H7 (cell line): Measurements from ENCODE around the gene TMEM132D. TPM values are rescaled to one million over a fixed set of nuclear protein-coding genes. Genes with fewer than 3 reads are reported as not detected.

Experiments
- DNase-seq: peaks from one replicate; pipeline ENCODE4 v3.0.0; 2012
- H3K27me3 ChIP-seq: 2 replicates; pipeline ENCODE4 v1.6.0; 2011; ENCODE audit warnings: mild to moderate bottlenecking, low read length; ENCODE audit not compliant: control insufficient read depth, insufficient read depth
- H3K36me3 ChIP-seq: replicated peaks from 2 replicates; pipeline ENCODE4 v1.5.1; 2011; ENCODE audit warnings: low read length; ENCODE audit not compliant: control insufficient read depth, insufficient read depth
- H3K4me3 ChIP-seq: 2 replicates; pipeline ENCODE4 v1.5.1; 2011; ENCODE audit warnings: low read depth, mild to moderate bottlenecking, control low read depth, low read length, moderate library complexity; ENCODE audit not compliant: insufficient read depth
- total RNA-seq: library from RNA; depleted of rRNA; stranded (reverse); fragments of >200 nt; shearing (Covaris generic); gene quantifications from 2 replicates; pipeline ENCODE4 v1.2.3, GENCODE V29; 2014

Gene TMEM132D
- total RNA-seq, 1 experiment from 2014 or later = 13.0 TPM

DNA sequence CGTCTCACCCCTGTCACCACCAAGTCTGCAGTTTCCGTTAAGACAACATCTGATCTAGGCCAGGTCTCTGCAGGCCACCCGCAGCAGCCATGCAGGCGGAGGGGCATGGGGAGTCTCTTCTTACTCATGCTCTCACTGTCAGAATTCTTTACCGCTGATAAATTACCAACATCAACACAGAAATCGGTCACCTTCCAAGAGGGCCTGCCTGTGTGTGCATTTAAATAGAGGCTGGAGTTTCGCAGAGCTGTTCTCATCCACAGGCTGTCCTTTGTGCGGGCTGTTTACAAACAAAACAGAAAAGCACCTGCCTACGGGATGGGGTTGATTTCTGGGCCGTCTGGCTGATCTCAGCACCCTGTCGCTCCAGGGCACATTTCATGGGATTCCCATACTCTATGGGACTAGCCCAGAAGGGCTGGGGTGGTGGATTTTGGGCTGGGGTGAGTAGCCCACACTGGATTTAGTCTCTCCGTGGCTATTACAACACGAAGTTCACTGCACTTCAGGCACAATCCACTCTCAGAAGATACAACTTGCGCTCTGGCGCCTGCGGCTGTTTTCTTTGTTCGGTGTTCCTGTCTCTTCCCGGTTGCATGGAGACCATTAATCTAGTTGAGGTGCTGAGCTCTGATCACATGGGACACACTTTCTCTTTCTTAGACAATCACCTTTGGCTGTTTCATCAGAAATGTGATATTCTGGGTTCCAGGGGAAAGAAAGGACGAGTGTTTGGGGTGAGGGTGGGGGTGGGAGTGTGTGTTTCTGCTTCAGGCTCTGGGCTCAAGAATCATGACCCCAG lies 719.5 kb downstream of the TMEM132D start:
- Histone ChIP-seq H3K4me3 (no peak overlapping the region), H3K27me3 (no peaks in the 10 kb centered on the region), H3K36me3 (no peaks in the 10 kb centered on the region)
- DNase-seq = no peak

- no peak for DNase-seq
- Histone ChIP-seq H3K27me3 (no peaks in the 10 kb centered on the region), H3K4me3 (no peak overlapping the region), H3K36me3 (no peaks in the 10 kb centered on the region)
Measured at GRCh38 chr12:129179941-129180553, 723.8 kb downstream of the TMEM132D start.

GRCh38 chr12:129169928-129170327 lies 733.9 kb downstream of the TMEM132D start:
- no peak for DNase-seq
- H3K4me3 ChIP-seq = no peak overlapping the region

DNA sequence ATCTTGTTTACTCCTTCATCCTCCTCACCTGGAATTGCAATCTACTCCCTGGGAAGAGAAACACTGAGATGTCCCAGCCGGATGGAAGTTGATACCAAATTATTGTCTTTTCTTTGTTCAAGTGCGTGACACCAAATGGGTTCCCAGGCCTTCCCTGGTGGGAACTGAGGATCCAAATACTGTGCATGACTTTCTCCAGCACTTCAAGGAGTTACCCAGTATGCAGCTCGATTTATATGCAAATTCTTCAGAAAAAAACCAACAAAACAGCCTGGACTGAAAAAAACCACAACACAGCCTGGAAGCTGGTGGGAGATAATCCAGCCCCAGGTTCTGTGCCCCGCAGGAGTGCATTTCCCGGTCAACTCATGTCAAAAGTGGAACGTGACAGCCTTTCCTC lies 740.0 kb downstream of the TMEM132D start:
- Histone ChIP-seq H3K4me3 (no peak overlapping the region), H3K36me3 (no peaks in the 10 kb centered on the region), H3K27me3 (no peaks in the 10 kb centered on the region)
- no peak for DNase-seq

More at GRCh38 chr12:129169928-129170327, 733.9 kb downstream of the TMEM132D start:
- no peaks in the 10 kb centered on the region for H3K27me3 ChIP-seq
- no peaks in the 10 kb centered on the region for H3K36me3 ChIP-seq

GRCh38 chr12:129163461-129163860 lies 740.4 kb downstream of the TMEM132D start:
- Histone ChIP-seq H3K27me3 (no peaks in the 10 kb centered on the region), H3K36me3 (no peaks in the 10 kb centered on the region), H3K4me3 (no peak overlapping the region)
- no peak for DNase-seq

GRCh38 chr12:129162805-129163204 lies 741.0 kb downstream of the TMEM132D start:
- Histone ChIP-seq H3K36me3 (no peaks in the 10 kb centered on the region), H3K27me3 (no peaks in the 10 kb centered on the region), H3K4me3 (no peak overlapping the region)
- DNase-seq = no peak

- DNase-seq = no peak
- Histone ChIP-seq H3K27me3 (no peaks in the 10 kb centered on the region), H3K36me3 (no peaks in the 10 kb centered on the region), H3K4me3 (no peak overlapping the region)
Measured at GRCh38 chr12:129161511-129161910, 742.3 kb downstream of the TMEM132D start.

- no peaks in the 10 kb centered on the region for H3K27me3 ChIP-seq
- DNase-seq = no peak
- no peak overlapping the region for H3K4me3 ChIP-seq
- H3K36me3 ChIP-seq = no peaks in the 10 kb centered on the region
Measured at GRCh38 chr12:129160282-129160681, 743.5 kb downstream of the TMEM132D start.

GRCh38 chr12:129152351-129153104 lies 751.3 kb downstream of the TMEM132D start:
- H3K4me3 ChIP-seq = no peak overlapping the region
- no peaks in the 10 kb centered on the region for H3K27me3 ChIP-seq
- DNase-seq = peak; percentile 55
- no peaks in the 10 kb centered on the region for H3K36me3 ChIP-seq

GRCh38 chr12:129150721-129151120 lies 753.1 kb downstream of the TMEM132D start:
- no peak for DNase-seq
- Histone ChIP-seq H3K36me3 (no peaks in the 10 kb centered on the region), H3K27me3 (no peaks in the 10 kb centered on the region), H3K4me3 (no peak overlapping the region)

DNA sequence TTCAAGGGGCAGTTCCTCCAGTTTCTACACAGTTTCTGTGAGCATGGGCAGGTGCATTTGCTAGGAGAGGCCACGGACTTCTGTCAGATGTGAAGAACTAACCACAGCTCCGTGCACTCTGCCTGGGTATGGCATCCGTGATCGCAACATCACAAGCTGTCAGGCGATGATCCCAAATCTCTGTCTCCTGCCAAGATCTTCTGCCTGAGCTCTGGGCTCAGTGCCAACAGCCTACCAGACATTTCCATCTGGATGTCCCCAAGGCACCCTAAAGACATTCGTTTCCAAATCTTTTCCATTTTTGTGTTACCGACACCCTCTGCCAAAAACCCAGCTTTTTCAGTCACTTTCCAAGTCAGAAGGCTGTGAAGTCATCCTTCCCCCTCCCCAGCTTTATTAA lies 758.4 kb downstream of the TMEM132D start:
- no peak for DNase-seq

DNA sequence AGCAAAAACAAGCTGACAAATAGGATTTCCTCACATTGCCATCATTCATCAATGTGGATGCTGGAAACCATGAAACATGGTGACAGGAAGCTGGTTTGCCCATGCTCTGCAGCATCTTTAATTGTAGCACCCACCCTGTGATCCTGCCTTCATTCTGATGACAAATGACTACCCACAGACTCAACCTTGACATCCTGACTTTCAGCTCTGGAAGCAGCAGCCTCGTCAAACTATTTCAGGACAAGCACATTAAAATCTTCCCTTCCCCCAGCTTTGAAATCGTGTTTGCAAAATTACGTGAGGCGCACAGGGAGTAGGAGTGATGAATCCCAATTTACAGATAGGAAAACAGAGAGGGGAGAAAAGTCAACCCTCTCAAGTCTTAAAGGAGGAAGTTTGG lies 765.0 kb downstream of the TMEM132D start:
- no peak for DNase-seq

More for the DNA sequence above, 758.4 kb downstream of the TMEM132D start:
- Histone ChIP-seq H3K36me3 (no peaks in the 10 kb centered on the region), H3K27me3 (no peaks in the 10 kb centered on the region), H3K4me3 (no peak overlapping the region)

GRCh38 chr12:129136694-129137325 lies 767.0 kb downstream of the TMEM132D start:
- no peaks in the 10 kb centered on the region for H3K27me3 ChIP-seq
- H3K36me3 ChIP-seq = no peaks in the 10 kb centered on the region
- DNase-seq = no peak
- H3K4me3 ChIP-seq = no peak overlapping the region

More for the DNA sequence above, 765.0 kb downstream of the TMEM132D start:
- no peaks in the 10 kb centered on the region for H3K36me3 ChIP-seq
- no peaks in the 10 kb centered on the region for H3K27me3 ChIP-seq
- H3K4me3 ChIP-seq = no peak overlapping the region

- no peaks in the 10 kb centered on the region for H3K27me3 ChIP-seq
- no peak for DNase-seq
- no peaks in the 10 kb centered on the region for H3K36me3 ChIP-seq
- H3K4me3 ChIP-seq = no peak overlapping the region
Measured at GRCh38 chr12:129127771-129128170, 776.1 kb downstream of the TMEM132D start.
